ENCODE measurements around the gene PLXNA1.

- TF ChIP-seq CTCF (IDR thresholded peaks at IDR 0.05; ENCODE audit: poor library complexity, severe bottlenecking) (no peak), POLR2AphosphoS5 (IDR thresholded peaks at IDR 0.05) (no peak), EZH2 (IDR thresholded peaks at IDR 0.05; ENCODE audit: borderline replicate concordance, insufficient read depth, low read length, poor library complexity, severe bottlenecking) (no peak), EP300 (conservative IDR thresholded peaks at IDR 0.05; ENCODE audit: poor library complexity, severe bottlenecking) (no peak), TAF1 (IDR thresholded peaks at IDR 0.05; ENCODE audit: low read depth) (no peak), SMC3 (conservative IDR thresholded peaks at IDR 0.05; ENCODE audit: poor library complexity) (no peak), REST (IDR thresholded peaks at IDR 0.05; ENCODE audit: borderline replicate concordance) (no peak)
These were observed 26.6 kb downstream of the PLXNA1 start for GRCh38 chr3:127009531-127009930.
